ENCODE measurements around the gene SLC25A11.

The SLC25A11 gene

DNA sequence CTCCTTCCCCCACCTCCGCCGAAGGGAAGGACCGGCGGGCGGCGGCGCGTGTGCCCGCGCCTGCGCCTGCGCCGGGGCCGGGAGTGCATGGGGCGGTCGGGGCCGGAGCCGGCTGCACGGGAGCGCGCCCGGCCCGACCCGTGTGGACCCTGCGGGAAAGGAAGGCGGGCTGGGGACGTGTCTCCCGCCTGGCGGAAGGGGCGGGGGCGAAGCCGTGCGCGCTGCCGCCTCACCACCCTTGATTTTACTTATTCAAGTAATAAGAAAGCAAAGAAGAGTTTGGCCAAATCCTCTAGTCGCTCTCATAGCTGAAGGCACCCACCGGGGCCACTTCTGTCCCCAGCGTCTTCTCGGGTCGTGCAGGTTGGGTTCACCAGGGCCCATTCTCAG lies 9.1 kb upstream of the SLC25A11 start:
- H3K27me3 ChIP-seq = no peaks in the 10 kb centered on the region
- peaks cover 21% of the 10 kb centered on the region for H3K36me3 ChIP-seq
- H3K27ac ChIP-seq = peak overlapping the region; percentile 96
- TF ChIP-seq, protein P1, sequence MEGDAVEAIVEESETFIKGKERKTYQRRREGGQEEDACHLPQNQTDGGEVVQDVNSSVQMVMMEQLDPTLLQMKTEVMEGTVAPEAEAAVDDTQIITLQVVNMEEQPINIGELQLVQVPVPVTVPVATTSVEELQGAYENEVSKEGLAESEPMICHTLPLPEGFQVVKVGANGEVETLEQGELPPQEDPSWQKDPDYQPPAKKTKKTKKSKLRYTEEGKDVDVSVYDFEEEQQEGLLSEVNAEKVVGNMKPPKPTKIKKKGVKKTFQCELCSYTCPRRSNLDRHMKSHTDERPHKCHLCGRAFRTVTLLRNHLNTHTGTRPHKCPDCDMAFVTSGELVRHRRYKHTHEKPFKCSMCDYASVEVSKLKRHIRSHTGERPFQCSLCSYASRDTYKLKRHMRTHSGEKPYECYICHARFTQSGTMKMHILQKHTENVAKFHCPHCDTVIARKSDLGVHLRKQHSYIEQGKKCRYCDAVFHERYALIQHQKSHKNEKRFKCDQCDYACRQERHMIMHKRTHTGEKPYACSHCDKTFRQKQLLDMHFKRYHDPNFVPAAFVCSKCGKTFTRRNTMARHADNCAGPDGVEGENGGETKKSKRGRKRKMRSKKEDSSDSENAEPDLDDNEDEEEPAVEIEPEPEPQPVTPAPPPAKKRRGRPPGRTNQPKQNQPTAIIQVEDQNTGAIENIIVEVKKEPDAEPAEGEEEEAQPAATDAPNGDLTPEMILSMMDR (IDR thresholded peaks at IDR 0.05) = no peak
- H3K9me3 ChIP-seq = no peaks in the 10 kb centered on the region
- H3K4me3 ChIP-seq (ENCODE audit: low read depth in 1 of 2, low read length in 1 of 2) = peak overlapping the region; percentile 99
- H3K4me1 ChIP-seq (ENCODE audit: control insufficient read depth in 1 of 2, insufficient read depth in 1 of 2, low read depth in 1 of 2, low read length in 1 of 2) = peaks cover 58 to 69% of the 10 kb centered on the region in 2 experiments

DNA sequence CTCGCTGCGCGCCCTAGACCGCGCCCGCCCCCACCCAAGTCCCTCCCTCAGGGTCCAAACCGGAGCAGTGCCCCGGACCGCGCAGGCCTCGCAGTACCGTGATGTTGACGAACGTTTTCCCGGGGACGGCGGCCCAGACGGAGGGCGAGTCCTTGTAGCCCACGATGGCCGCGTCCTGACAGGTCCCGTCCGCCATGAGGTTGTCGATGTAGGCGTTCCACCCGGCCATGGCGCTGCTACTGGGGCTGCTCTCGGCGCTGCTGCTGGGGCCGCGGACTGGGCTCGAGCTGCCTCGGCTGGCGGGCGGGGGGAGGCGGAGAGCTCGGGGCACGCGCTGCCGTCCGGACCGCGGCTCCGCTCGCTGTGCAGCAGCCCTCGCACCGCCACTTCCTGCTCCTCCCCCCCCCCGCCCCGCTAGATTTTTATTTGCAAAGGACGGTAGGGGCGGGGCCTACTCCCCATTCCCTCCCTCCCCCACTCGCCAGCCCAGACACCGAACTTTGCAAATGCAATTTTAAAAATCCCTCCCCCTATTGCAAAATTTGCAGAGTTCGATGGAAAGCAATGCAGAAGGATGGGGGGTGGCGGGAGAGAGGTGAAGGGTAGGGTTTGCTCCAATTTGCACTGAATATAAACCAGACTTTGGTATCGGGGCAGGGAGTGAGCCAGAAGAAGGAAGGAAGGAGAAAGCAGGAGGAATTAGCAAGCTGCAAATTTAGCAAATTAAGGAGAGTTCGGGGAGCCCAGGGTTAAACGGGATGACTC lies 8.5 kb upstream of the SLC25A11 start, which contains the start of gene PFN1:
Gene PFN1 (minus strand): TSS at position 365 of the 765 bp plus-strand sequence. CDS start 136 bp downstream, at position 229.
- TF ChIP-seq, protein P1 (IDR thresholded peaks at IDR 0.05) = no peak
- Histone ChIP-seq H3K27me3 (no peaks in the 10 kb centered on the region), H3K36me3 (peaks cover 24% of the 10 kb centered on the region), H3K4me1 (ENCODE audit: control insufficient read depth in 1 of 2, insufficient read depth in 1 of 2, low read depth in 1 of 2, low read length in 1 of 2) (peaks cover 63 to 75% of the 10 kb centered on the region in 2 experiments), H3K9me3 (no peaks in the 10 kb centered on the region), H3K27ac (peak within 1 kb of the TSS; percentile 96), H3K4me3 (ENCODE audit: low read depth in 1 of 2, low read length in 1 of 2) (peak within 1 kb of the TSS; percentile 99)

DNA sequence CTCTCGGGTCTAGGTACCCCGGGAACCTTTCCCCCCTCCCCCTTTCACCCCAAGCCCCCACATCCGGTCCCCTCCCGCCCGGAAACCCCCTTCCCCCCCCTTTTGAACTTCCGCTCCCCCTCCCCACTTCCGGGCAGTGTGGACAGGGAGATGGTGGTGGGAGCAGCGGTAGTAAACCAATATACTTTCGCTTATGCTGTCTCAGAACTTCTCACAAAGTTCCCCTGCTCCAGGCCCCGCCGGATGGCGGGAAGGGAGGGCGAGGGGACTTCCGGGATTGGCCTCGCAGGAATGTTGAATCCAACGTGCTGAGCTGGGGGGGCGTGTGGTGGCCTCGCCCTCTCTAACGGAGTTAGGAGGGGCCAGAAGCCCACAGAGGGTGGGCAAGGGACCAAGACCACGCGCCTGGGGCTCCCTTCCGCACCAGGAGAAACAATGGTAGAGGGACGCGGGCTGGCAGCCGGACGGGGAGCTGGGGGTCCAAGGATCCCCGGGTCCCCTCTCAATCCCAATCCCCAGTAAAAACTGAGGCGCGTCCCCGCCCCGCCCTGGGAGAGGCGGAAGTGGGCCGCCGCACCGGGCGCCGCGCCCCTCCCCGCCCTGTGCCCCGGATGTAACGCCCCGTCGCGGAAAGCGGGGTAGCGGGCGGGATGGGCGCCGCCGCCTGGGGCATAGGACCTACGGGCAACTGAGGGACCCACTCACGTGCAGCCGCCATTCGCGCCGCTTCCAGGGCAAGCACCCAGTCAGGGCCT lies 7.7 kb upstream of the SLC25A11 start:
- Histone ChIP-seq H3K27ac (peak overlapping the region; percentile 96), H3K4me3 (ENCODE audit: low read depth in 1 of 2, low read length in 1 of 2) (peak overlapping the region; percentile 99), H3K36me3 (peaks cover 32% of the 10 kb centered on the region), H3K9me3 (no peaks in the 10 kb centered on the region), H3K4me1 (ENCODE audit: control insufficient read depth in 1 of 2, insufficient read depth in 1 of 2, low read depth in 1 of 2, low read length in 1 of 2) (peaks cover 71 to 82% of the 10 kb centered on the region in 2 experiments), H3K27me3 (no peaks in the 10 kb centered on the region)
- TF ChIP-seq, protein P1 (IDR thresholded peaks at IDR 0.05) = no peak

DNA sequence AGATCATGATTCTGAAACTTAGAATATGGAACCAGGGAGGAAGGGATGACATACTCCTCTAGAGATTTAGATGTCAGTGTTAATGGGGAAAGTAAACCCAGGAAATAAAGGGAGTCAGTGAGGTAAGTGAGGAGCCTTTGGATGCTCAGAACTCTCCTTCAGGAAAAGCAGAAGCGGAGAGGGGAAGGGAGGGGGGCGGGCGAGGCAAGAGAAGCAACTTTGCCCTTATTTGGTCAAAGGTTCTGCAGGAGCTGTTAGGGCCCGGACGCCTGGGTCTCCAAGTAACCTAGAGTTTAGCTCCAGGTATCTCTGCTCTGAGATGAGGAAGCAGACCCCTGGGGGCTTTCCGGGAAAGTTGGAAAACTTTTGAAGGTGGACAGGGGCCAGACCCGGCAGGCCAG lies 7.2 kb upstream of the SLC25A11 start:
- no peaks in the 10 kb centered on the region for H3K27me3 ChIP-seq
- H3K4me3 ChIP-seq (ENCODE audit: low read depth in 1 of 2, low read length in 1 of 2) = peak overlapping the region; percentile 99
- H3K36me3 ChIP-seq = peaks cover 38% of the 10 kb centered on the region
- H3K9me3 ChIP-seq = no peaks in the 10 kb centered on the region
- peaks cover 77 to 88% of the 10 kb centered on the region in 2 experiments for H3K4me1 ChIP-seq (ENCODE audit: control insufficient read depth in 1 of 2, insufficient read depth in 1 of 2, low read depth in 1 of 2, low read length in 1 of 2)
- peak overlapping the region; percentile 96 for H3K27ac ChIP-seq
- TF ChIP-seq, protein P1 (IDR thresholded peaks at IDR 0.05) = no peak

DNA sequence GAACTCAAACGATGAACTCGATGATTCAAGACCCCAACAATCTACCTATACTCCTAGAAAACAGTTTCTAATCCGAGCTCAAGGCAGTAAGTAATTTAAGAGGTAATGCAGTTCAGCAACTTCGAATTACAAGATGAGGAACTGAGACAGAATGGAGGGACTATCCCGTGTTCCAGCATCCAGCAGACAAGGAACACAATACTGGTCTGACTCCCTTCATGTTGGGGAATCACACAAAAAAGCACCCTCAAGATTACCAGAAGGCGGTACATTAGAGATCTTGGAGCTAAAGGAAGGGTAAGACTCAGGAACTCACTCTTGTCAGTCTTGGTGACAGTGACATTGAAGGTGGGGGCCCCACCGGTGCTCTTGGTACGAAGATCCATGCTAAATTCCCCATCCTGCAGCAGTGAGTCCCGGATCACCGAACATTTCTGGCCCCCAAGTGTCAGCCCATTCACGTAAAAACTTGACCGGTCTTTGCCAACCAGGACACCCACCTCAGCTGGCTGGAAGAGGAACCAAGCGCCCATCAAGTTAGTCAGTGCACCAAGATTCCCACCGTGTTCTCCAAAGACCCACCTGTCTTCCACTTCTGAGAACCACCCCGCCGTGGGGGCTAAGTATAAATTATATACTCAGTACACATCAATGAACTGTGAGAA lies 6.6 kb upstream of the SLC25A11 start:
- Histone ChIP-seq H3K36me3 (peaks cover 39% of the 10 kb centered on the region), H3K4me1 (ENCODE audit: control insufficient read depth in 1 of 2, insufficient read depth in 1 of 2, low read depth in 1 of 2, low read length in 1 of 2) (peaks cover 79 to 91% of the 10 kb centered on the region in 2 experiments), H3K27me3 (no peaks in the 10 kb centered on the region), H3K27ac (peak overlapping the region; percentile 96), H3K4me3 (ENCODE audit: low read depth in 1 of 2, low read length in 1 of 2) (peak overlapping the region; percentile 99), H3K9me3 (no peaks in the 10 kb centered on the region)
- TF ChIP-seq, protein P1 (IDR thresholded peaks at IDR 0.05) = no peak

Measured in neutrophil (primary cell).